SU-DHL-6 (cell line): ENCODE results near the gene OSBPL6.
A peak's percentile ranks its signal among the peaks of the same experiment; 100 is the strongest.

ENCODE experiments used
- H2AFZ ChIP-seq: fragments of 200-600 bp; sonication (generic); 2 replicates; pipeline ENCODE4 v1.6.1; 2014; ENCODE audit warnings: low read depth, mild to moderate bottlenecking, moderate library complexity, mixed read lengths, antibody characterized with exemption, low read length; ENCODE audit not compliant: severe bottlenecking
- H3F3A ChIP-seq: fragments of 200-600 bp; shearing (Covaris generic); 2 replicates; pipeline ENCODE4 v1.6.0; 2016; ENCODE audit warnings: antibody characterized with exemption, mild to moderate bottlenecking; ENCODE audit not compliant: insufficient read depth
- H3K27ac ChIP-seq: fragments of 200-600 bp; sonication (generic); 2 replicates; pipeline ENCODE4 v1.5.1; 2016; ENCODE audit warnings: low read depth, mild to moderate bottlenecking, low read length, moderate library complexity, mixed read lengths
- H3K27me3 ChIP-seq: fragments of 200-600 bp; sonication (generic), shearing (Covaris generic); 2 replicates; pipeline ENCODE4 v1.6.0; 2014; ENCODE audit warnings: mild to moderate bottlenecking, low read length
- H3K36me3 ChIP-seq: fragments of 200-600 bp; sonication (generic); 2 replicates; pipeline ENCODE4 v1.6.1; 2014; ENCODE audit warnings: mild to moderate bottlenecking, low read length, mixed read lengths
- H3K4me2 ChIP-seq: fragments of 300-600, 200-600 bp; shearing (Covaris generic), sonication (generic); 2 replicates; pipeline ENCODE4 v1.6.0; 2014; ENCODE audit warnings: low read length, low read depth, mild to moderate bottlenecking; ENCODE audit not compliant: poor library complexity, severe bottlenecking
- H3K4me3 ChIP-seq: fragments of 200-600 bp; sonication (generic); 2 replicates; pipeline ENCODE4 v1.5.1; 2014; ENCODE audit warnings: antibody characterized with exemption, low read length, mild to moderate bottlenecking, mixed read lengths; ENCODE audit not compliant: insufficient read depth, poor library complexity, severe bottlenecking
- H3K79me2 ChIP-seq: fragments of 200-600 bp; sonication (generic); 2 replicates; pipeline ENCODE4 v1.6.1; 2014; ENCODE audit warnings: mild to moderate bottlenecking, low read length, moderate library complexity; ENCODE audit not compliant: insufficient read depth
- H3K9ac ChIP-seq: fragments of 200-600 bp; sonication (generic); 2 replicates; pipeline ENCODE4 v1.7.0; 2014; ENCODE audit warnings: mild to moderate bottlenecking, low read length
- H3K9me2 ChIP-seq: fragments of 200-600 bp; sonication (generic); replicated peaks from 2 replicates; pipeline ENCODE4 v1.6.1; 2014; ENCODE audit warnings: low read length; ENCODE audit not compliant: insufficient read depth
- H3K9me3 ChIP-seq: fragments of 200-600 bp; sonication (generic); 2 replicates; pipeline ENCODE4 v1.6.1; 2014; ENCODE audit warnings: low read length, mixed read lengths; ENCODE audit not compliant: insufficient read depth
- H4K20me1 ChIP-seq: fragments of 200-600 bp; sonication (generic); 2 replicates; pipeline ENCODE4 v1.6.1; 2014; ENCODE audit warnings: low read depth, mild to moderate bottlenecking, antibody characterized with exemption, low read length, moderate library complexity, mixed read lengths
- CTCF ChIP-seq: fragments of 200-600 bp; sonication (generic); IDR thresholded peaks from one replicate; pipeline ENCODE4 v1.5.1; 2017; ENCODE audit warnings: antibody characterized with exemption, mild to moderate bottlenecking, low read length, moderate library complexity; ENCODE audit not compliant: insufficient read depth, poor library complexity, severe bottlenecking
- EZH2phosphoT487 ChIP-seq: fragments of 200-600 bp; sonication (generic), shearing (Covaris generic); conservative IDR thresholded peaks from 2 replicates; pipeline ENCODE4 v1.6.1; 2018; ENCODE audit warnings: mild to moderate bottlenecking, antibody characterized with exemption, low read length, moderate library complexity, mixed read lengths

The OSBPL6 gene

DNA sequence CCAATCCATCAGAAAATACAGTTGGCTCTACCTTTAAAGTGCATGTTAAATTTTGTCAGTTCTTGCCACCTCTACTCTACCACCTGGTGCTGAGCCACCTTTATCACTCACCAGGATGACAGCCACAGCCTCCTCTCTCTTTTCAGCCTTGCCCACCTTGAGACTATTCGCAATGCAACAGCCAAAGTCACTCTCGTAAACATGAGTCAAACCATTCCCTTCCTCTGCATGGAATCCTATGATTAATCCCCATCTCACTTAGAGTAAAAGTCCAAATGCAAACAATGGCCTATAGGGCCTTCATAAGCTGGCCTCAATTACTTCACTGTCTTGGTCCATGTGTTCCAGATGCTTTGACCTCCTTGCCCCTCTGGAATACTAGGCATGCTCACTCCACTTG, 5.8 kb upstream of the OSBPL6 start:
- no peaks in the 10 kb centered on the region for H3K9me2 ChIP-seq
- H3K9ac ChIP-seq = no peak overlapping the region
- TF ChIP-seq CTCF = no peak
- no peak for TF ChIP-seq EZH2phosphoT487
- no peaks in the 10 kb centered on the region for H3K9me3 ChIP-seq
- H3K27me3 ChIP-seq = no peaks in the 10 kb centered on the region
- no peaks in the 10 kb centered on the region for H3F3A ChIP-seq
- no peak overlapping the region for H3K27ac ChIP-seq
- no peaks in the 10 kb centered on the region for H4K20me1 ChIP-seq
- H3K4me2 ChIP-seq = no peak overlapping the region
- H3K4me3 ChIP-seq = no peak overlapping the region
- H3K79me2 ChIP-seq = no peaks in the 10 kb centered on the region
- H3K36me3 ChIP-seq = no peaks in the 10 kb centered on the region
- no peak overlapping the region for H2AFZ ChIP-seq

DNA sequence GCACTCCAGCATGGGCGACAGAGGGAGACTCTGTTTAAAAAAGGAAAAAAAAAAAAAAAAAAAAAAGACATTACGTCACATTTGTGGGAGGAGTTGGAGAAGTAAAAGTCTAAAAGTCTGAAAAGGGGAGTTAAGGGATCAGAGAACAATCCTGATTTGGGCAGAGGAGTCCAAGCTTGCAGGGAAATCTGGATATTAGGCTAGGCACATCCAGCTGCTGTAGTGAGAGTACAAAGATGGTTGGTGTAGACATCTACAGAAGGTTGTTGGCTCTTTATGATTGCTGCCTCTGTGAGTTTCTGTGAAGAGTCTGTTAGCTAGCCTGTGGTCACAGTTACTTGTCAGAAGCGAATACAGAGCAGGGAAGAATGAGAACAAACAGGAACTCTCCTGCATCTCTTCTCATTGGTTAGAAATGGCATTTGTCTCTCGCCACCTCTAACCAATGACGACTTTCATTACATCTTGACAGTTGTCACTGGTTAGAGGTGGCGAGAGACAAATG, 3.3 kb upstream of the OSBPL6 start:
- Histone ChIP-seq H3K9me3 (no peaks in the 10 kb centered on the region), H3K27ac (no peak overlapping the region), H2AFZ (no peak overlapping the region), H3K36me3 (no peaks in the 10 kb centered on the region), H3F3A (no peaks in the 10 kb centered on the region), H3K9ac (no peak overlapping the region), H3K9me2 (no peaks in the 10 kb centered on the region), H3K4me3 (no peak overlapping the region), H3K4me2 (no peak overlapping the region), H3K79me2 (no peaks in the 10 kb centered on the region), H4K20me1 (no peaks in the 10 kb centered on the region), H3K27me3 (no peaks in the 10 kb centered on the region)
- no peak for TF ChIP-seq CTCF
- TF ChIP-seq EZH2phosphoT487 = no peak

DNA sequence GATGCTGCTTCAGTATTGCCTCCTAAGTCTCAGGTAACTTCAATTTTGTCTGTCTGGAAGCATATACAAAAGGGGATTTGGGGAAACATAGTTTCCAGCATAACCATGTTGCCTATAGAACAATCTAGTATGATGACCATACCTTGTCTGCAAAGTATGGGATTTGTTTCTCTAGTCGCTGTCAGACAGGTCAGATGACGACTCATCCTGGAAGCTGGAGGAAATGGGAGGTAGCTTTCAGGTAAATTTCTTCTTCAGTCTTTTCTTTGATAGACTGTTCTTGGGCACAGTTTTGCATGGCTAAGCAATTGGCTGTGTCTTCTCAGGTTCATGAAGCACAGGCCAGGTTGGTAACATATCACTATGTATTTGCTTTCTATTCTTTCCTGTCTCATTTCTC, 2.8 kb upstream of the OSBPL6 start:
- Histone ChIP-seq H2AFZ (no peak overlapping the region), H3K9ac (no peak overlapping the region), H3K36me3 (no peaks in the 10 kb centered on the region), H3F3A (no peaks in the 10 kb centered on the region), H3K4me3 (no peak overlapping the region), H3K9me2 (no peaks in the 10 kb centered on the region), H3K27ac (no peak overlapping the region), H3K4me2 (no peak overlapping the region), H3K27me3 (no peaks in the 10 kb centered on the region), H3K79me2 (no peaks in the 10 kb centered on the region), H3K9me3 (no peaks in the 10 kb centered on the region), H4K20me1 (no peaks in the 10 kb centered on the region)
- no peak for TF ChIP-seq EZH2phosphoT487
- TF ChIP-seq CTCF = no peak

DNA sequence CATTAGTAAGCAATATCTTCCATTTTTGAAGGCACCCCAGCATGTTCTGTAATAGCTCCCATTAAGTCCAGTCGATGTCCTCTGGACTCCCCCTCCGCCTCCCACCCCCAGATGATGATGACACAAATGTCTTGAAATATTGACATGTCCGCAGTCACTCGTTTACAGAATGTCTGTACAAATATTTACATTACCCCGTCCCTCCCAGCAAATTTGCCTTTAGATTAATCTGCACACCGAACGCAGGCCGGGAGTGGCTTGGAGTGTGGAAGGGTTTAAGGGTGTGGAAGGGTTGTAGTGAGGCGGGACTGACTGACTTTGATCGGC, 853 bp upstream of the OSBPL6 start:
- Histone ChIP-seq H3K9ac (no peak overlapping the region), H4K20me1 (no peaks in the 10 kb centered on the region), H3K4me2 (peak overlapping the region; percentile 78), H3K79me2 (no peaks in the 10 kb centered on the region), H3K4me3 (no peak overlapping the region), H3F3A (no peaks in the 10 kb centered on the region), H3K27ac (no peak overlapping the region), H2AFZ (peak overlapping the region; percentile 98), H3K9me3 (no peaks in the 10 kb centered on the region), H3K27me3 (no peaks in the 10 kb centered on the region), H3K9me2 (no peaks in the 10 kb centered on the region), H3K36me3 (no peaks in the 10 kb centered on the region)
- TF ChIP-seq CTCF (no peak), EZH2phosphoT487 (peak; percentile 83; the same call in 1 of the 2 replicates)
